Neural progenitor cell (in vitro differentiated cells): Measurements from ENCODE around the gene INTS11. TPM values are rescaled to one million over a fixed set of nuclear protein-coding genes. Genes with fewer than 3 reads are reported as not detected.

Source experiments
- DNase-seq: peaks from one replicate; pipeline ENCODE4 v3.0.0-alpha.2; 2016; ENCODE audit warnings: low spot score
- H2AFZ ChIP-seq: fragments of 200-600 bp; sonication (generic); replicated peaks from 2 replicates; pipeline ENCODE4 v1.6.1; 2016; ENCODE audit warnings: antibody characterized with exemption
- H3F3A ChIP-seq: fragments of 200-600 bp; sonication (generic); 2 replicates; pipeline ENCODE4 v1.6.1; 2016; ENCODE audit warnings: antibody characterized with exemption, low read depth
- H3K27ac ChIP-seq: fragments of 200-600 bp; sonication (generic); 2 replicates; pipeline ENCODE4 v1.5.1; 2016; ENCODE audit warnings: mild to moderate bottlenecking
- H3K27me3 ChIP-seq: fragments of 200-600 bp; sonication (generic); 2 replicates; pipeline ENCODE4 v1.6.1; 2016; ENCODE audit warnings: mild to moderate bottlenecking, moderate library complexity
- H3K36me3 ChIP-seq: fragments of 200-600 bp; sonication (generic); 2 replicates; pipeline ENCODE4 v1.5.1; 2016
- H3K4me1 ChIP-seq: fragments of 200-600 bp; sonication (generic); 2 replicates; pipeline ENCODE4 v1.6.1; 2016; ENCODE audit warnings: mixed run types
- H3K4me2 ChIP-seq: fragments of 200-600 bp; sonication (generic); 2 replicates; pipeline ENCODE4 v1.6.1; 2016
- H3K4me3 ChIP-seq: fragments of 200-600 bp; sonication (generic); 2 replicates; pipeline ENCODE4 v1.5.1; 2016
- H3K79me2 ChIP-seq: fragments of 200-600 bp; sonication (generic); 2 replicates; pipeline ENCODE4 v1.6.1; 2016; ENCODE audit warnings: low read depth
- H3K9ac ChIP-seq: fragments of 200-600 bp; sonication (generic); 2 replicates; pipeline ENCODE4 v1.6.1; 2016
- H3K9me3 ChIP-seq: fragments of 200-600 bp; sonication (generic); 2 replicates; pipeline ENCODE4 v1.5.1; 2016; ENCODE audit warnings: low read depth
- H4K20me1 ChIP-seq: fragments of 200-600 bp; sonication (generic); 2 replicates; pipeline ENCODE4 v1.6.1; 2016; ENCODE audit warnings: low read depth
- H3K27ac Mint-ChIP-seq: 3 replicates; pipeline ENCODE4 v1.8.0; 2021; ENCODE audit warnings: mixed read lengths
- H3K27me3 Mint-ChIP-seq: 2 replicates; pipeline ENCODE4 v1.8.0; 2022; ENCODE audit warnings: low read depth, mild to moderate bottlenecking, inconsistent platforms, moderate library complexity, mixed read lengths; ENCODE audit not compliant: insufficient read depth
- H3K36me3 Mint-ChIP-seq: 3 replicates; pipeline ENCODE4 v1.8.0; 2021; ENCODE audit warnings: mixed read lengths
- H3K4me1 Mint-ChIP-seq: 3 replicates; pipeline ENCODE4 v1.8.0; 2021; ENCODE audit warnings: mixed read lengths
- H3K4me3 Mint-ChIP-seq: 3 replicates; pipeline ENCODE4 v1.8.0; 2021; ENCODE audit warnings: mild to moderate bottlenecking, moderate library complexity, mixed read lengths
- H3K9me3 Mint-ChIP-seq: 3 replicates; pipeline ENCODE4 v1.8.0; 2020; ENCODE audit warnings: mixed read lengths
- EZH2 ChIP-seq: fragments of 200-600 bp; sonication (generic); IDR thresholded peaks from 2 replicates; pipeline ENCODE4 v1.6.1; 2017; ENCODE audit warnings: antibody characterized with exemption, mild to moderate bottlenecking, moderate library complexity
- EZH2phosphoT487 ChIP-seq: fragments of 200-600 bp; sonication (generic); IDR thresholded peaks from 2 replicates; pipeline ENCODE4 v1.6.1; 2017; ENCODE audit warnings: antibody characterized with exemption
- total RNA-seq: library from RNA; depleted of rRNA; stranded (reverse); fragments of >200 nt; gene quantifications from 2 replicates; pipeline ENCODE4 v1.2.3, GENCODE V29; 2015; ENCODE audit warnings: low replicate concordance
- TF ChIP-seq, protein P1 (sequence below): fragments of 200-600 bp; sonication (generic); IDR thresholded peaks from 2 replicates; pipeline ENCODE4 v1.5.1; 2017; ENCODE audit warnings: antibody characterized with exemption, mild to moderate bottlenecking

Gene INTS11
- total RNA-seq, 1 donor from 2014 or later = 62.4 TPM

DNA sequence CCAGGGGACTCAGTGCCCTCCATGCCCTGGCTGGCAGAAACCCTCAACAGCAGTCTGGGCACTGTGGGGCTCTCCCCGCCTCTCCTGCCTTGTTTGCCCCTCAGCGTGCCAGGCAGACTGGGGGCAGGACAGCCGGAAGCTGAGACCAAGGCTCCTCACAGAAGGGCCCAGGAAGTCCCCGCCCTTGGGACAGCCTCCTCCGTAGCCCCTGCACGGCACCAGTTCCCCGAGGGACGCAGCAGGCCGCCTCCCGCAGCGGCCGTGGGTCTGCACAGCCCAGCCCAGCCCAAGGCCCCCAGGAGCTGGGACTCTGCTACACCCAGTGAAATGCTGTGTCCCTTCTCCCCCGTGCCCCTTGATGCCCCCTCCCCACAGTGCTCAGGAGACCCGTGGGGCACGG is 3.8 kb upstream of the INTS11 start:
- Histone ChIP-seq H3K4me1 (peaks cover 4% of the 10 kb centered on the region), H4K20me1 (peaks cover 60% of the 10 kb centered on the region), H3K4me2 (no peak overlapping the region), H3K4me3 (no peak overlapping the region), H3F3A (peaks cover 13% of the 10 kb centered on the region), H3K79me2 (peaks cover 23% of the 10 kb centered on the region), H2AFZ (no peak overlapping the region), H3K27me3 (no peaks in the 10 kb centered on the region), H3K9ac (no peak overlapping the region), H3K27ac (no peak overlapping the region), H3K36me3 (no peaks in the 10 kb centered on the region), H3K9me3 (no peaks in the 10 kb centered on the region)
- Mint-ChIP-seq H3K4me3 (no peak overlapping the region), H3K27ac (no peak overlapping the region), H3K4me1 (peaks cover 5% of the 10 kb centered on the region), H3K36me3 (peaks cover 6% of the 10 kb centered on the region), H3K27me3 (peaks cover 14% of the 10 kb centered on the region), H3K9me3 (no peaks in the 10 kb centered on the region)
- no peak for TF ChIP-seq EZH2phosphoT487
- no peak for TF ChIP-seq EZH2
- TF ChIP-seq, protein P1, sequence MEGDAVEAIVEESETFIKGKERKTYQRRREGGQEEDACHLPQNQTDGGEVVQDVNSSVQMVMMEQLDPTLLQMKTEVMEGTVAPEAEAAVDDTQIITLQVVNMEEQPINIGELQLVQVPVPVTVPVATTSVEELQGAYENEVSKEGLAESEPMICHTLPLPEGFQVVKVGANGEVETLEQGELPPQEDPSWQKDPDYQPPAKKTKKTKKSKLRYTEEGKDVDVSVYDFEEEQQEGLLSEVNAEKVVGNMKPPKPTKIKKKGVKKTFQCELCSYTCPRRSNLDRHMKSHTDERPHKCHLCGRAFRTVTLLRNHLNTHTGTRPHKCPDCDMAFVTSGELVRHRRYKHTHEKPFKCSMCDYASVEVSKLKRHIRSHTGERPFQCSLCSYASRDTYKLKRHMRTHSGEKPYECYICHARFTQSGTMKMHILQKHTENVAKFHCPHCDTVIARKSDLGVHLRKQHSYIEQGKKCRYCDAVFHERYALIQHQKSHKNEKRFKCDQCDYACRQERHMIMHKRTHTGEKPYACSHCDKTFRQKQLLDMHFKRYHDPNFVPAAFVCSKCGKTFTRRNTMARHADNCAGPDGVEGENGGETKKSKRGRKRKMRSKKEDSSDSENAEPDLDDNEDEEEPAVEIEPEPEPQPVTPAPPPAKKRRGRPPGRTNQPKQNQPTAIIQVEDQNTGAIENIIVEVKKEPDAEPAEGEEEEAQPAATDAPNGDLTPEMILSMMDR = no peak
- no peak for DNase-seq

DNA sequence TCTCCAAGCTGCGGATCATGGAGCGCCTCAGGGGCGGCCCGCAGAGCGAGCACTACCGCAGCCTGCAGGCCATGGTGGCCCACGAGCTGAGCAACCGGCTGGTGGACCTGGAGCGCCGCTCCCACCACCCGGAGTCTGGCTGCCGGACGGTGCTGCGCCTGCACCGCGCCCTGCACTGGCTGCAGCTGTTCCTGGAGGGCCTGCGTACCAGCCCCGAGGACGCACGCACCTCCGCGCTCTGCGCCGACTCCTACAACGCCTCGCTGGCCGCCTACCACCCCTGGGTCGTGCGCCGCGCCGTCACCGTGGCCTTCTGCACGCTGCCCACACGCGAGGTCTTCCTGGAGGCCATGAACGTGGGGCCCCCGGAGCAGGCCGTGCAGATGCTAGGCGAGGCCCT is 2.8 kb upstream of the INTS11 start:
- Mint-ChIP-seq H3K4me3 (peak overlapping the region; percentile 38), H3K27ac (no peak overlapping the region), H3K27me3 (peaks cover 16% of the 10 kb centered on the region), H3K36me3 (peaks cover 6% of the 10 kb centered on the region), H3K4me1 (peaks cover 8% of the 10 kb centered on the region), H3K9me3 (no peaks in the 10 kb centered on the region)
- peaks cover 13% of the 10 kb centered on the region for H3F3A ChIP-seq
- no peak overlapping the region for H3K4me3 ChIP-seq
- H3K79me2 ChIP-seq = peaks cover 30% of the 10 kb centered on the region
- H3K4me2 ChIP-seq = no peak overlapping the region
- H3K9me3 ChIP-seq = no peaks in the 10 kb centered on the region
- TF ChIP-seq EZH2phosphoT487 (no peak), EZH2 (no peak)
- TF ChIP-seq, protein P1 = no peak
- peaks cover 4% of the 10 kb centered on the region for H3K4me1 ChIP-seq
- no peak overlapping the region for H2AFZ ChIP-seq
- no peaks in the 10 kb centered on the region for H3K27me3 ChIP-seq
- no peaks in the 10 kb centered on the region for H3K36me3 ChIP-seq
- no peak overlapping the region for H3K27ac ChIP-seq
- DNase-seq = no peak
- peaks cover 57% of the 10 kb centered on the region for H4K20me1 ChIP-seq
- no peak overlapping the region for H3K9ac ChIP-seq

DNA sequence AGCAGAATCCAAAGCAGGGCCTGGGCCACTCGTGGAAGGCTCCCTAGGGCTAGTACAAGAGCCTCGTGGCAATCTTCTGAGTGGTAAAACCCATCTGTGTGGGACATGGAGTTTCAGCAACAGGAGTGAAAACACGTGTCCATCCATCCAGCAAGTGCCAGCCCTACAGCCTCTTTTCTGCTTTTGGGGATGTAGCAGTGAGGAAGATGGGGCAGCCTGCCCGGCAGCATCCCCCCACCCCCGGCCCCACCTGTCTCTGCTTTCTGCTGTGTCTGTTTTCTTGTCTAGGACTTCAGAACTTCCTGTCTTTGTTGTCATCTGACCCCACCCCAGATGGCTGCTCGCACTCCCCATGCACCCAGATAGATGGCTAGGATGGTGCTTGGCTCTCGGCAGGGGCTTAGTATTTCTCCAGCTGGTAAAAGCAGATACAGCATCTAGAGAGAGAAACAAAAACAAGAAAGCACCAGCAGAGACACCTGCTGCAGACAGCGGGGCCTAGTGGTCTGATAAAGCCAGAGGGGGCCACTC is 1.7 kb upstream of the INTS11 start:
- Mint-ChIP-seq H3K9me3 (no peaks in the 10 kb centered on the region), H3K4me3 (peak overlapping the region; percentile 77), H3K27me3 (peaks cover 15% of the 10 kb centered on the region), H3K36me3 (peaks cover 6% of the 10 kb centered on the region), H3K4me1 (peaks cover 11% of the 10 kb centered on the region), H3K27ac (no peak overlapping the region)
- H3K36me3 ChIP-seq = no peaks in the 10 kb centered on the region
- H3K79me2 ChIP-seq = peaks cover 42% of the 10 kb centered on the region
- no peak overlapping the region for H3K9ac ChIP-seq
- H3K9me3 ChIP-seq = no peaks in the 10 kb centered on the region
- TF ChIP-seq EZH2phosphoT487 (no peak), EZH2 (no peak)
- TF ChIP-seq, protein P1 = no peak
- no peaks in the 10 kb centered on the region for H3K27me3 ChIP-seq
- H4K20me1 ChIP-seq = peaks cover 57% of the 10 kb centered on the region
- no peak for DNase-seq
- H3K4me1 ChIP-seq = peaks cover 4% of the 10 kb centered on the region
- no peak overlapping the region for H3K4me2 ChIP-seq
- no peak overlapping the region for H2AFZ ChIP-seq
- H3K27ac ChIP-seq = no peak overlapping the region
- H3K4me3 ChIP-seq = no peak overlapping the region
- peaks cover 13% of the 10 kb centered on the region for H3F3A ChIP-seq
